ENCODE measurements around the gene FAM13B.

Gene FAM13B

GRCh38 chr5:137938751-137939143 is 94.1 kb downstream of the FAM13B start:
- no peak for TF ChIP-seq TAF1 (IDR thresholded peaks at IDR 0.05; ENCODE audit: borderline replicate concordance, insufficient read depth, low read length)
- TF ChIP-seq FOXP2 (optimal IDR thresholded peaks at IDR 0.05; ENCODE audit: borderline replicate concordance, extremely low read depth, extremely low read length, insufficient read depth): no peak
- TF ChIP-seq REST (IDR thresholded peaks at IDR 0.05; ENCODE audit: insufficient read depth in 1 of 2, low read depth in 2 of 2, low read length in 2 of 2): no peak
- no peak for TF ChIP-seq POLR2AphosphoS5 (IDR thresholded peaks at IDR 0.05; ENCODE audit: low read depth, low read length)
- no peak for TF ChIP-seq SIN3A (IDR thresholded peaks at IDR 0.05; ENCODE audit: borderline replicate concordance, insufficient read depth, low read length)

DNA sequence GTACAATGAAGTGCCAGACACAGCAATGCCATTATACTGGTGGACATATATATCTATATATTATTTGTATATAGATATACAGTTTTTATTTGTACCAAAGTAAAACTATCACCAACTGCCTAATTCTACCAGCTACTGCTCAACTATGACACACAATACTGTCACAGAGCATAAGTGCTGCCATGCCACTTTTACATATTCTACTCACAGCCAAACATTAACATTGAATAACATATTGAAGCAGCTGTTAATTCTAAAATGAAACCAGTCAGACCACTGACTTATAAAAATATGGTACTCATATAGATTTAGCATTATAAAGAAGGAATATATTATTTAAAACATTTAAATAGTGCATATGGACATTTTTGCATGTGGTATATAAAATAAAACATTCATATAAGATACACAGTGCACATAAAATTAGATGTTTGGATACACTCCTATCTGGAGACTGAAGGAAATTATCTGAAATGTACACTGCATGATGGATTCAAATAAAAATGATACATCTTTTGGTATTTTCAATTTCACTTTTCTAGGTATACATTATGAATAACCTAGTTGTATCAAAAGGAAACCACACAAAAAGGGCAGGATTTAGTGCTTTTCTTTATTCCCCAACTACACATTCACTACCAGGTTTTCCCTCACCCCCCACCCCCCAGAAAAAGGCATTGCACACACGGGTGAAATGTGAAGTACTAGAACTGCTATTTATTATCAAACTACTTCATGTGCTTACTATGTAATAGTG is 94.7 kb downstream of the FAM13B start:
- TF ChIP-seq POLR2AphosphoS5 (IDR thresholded peaks at IDR 0.05; ENCODE audit: low read depth, low read length): no peak
- TF ChIP-seq REST (IDR thresholded peaks at IDR 0.05; ENCODE audit: insufficient read depth in 1 of 2, low read depth in 2 of 2, low read length in 2 of 2): no peak
- no peak for TF ChIP-seq SIN3A (IDR thresholded peaks at IDR 0.05; ENCODE audit: borderline replicate concordance, insufficient read depth, low read length)
- TF ChIP-seq TAF1 (IDR thresholded peaks at IDR 0.05; ENCODE audit: borderline replicate concordance, insufficient read depth, low read length): no peak

DNA sequence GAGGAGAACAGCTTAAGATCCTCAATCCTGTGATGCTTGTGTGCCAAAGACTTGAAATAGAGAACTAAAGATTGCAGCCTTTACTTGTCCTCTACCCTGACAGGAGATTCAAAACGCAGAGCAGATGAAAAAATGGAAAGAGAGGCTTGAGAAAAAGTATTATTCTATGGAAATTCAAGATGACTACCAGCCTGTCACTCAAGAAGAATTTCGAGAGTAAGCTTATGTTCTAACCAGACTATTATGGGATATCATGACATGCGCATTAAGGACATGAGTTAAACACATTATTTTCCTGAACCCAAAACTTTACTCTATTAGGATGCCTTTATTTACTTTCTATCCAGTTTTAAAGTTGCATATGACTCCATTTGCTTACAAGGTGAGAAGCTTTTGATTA is 97.2 kb downstream of the FAM13B start:
- no peak for TF ChIP-seq REST (IDR thresholded peaks at IDR 0.05; ENCODE audit: insufficient read depth in 1 of 2, low read depth in 2 of 2, low read length in 2 of 2)
- TF ChIP-seq SIN3A (IDR thresholded peaks at IDR 0.05; ENCODE audit: borderline replicate concordance, insufficient read depth, low read length): no peak
- no peak for TF ChIP-seq FOXP2 (optimal IDR thresholded peaks at IDR 0.05; ENCODE audit: borderline replicate concordance, extremely low read depth, extremely low read length, insufficient read depth)
- TF ChIP-seq POLR2AphosphoS5 (IDR thresholded peaks at IDR 0.05; ENCODE audit: low read depth, low read length): no peak
- TF ChIP-seq TAF1 (IDR thresholded peaks at IDR 0.05; ENCODE audit: borderline replicate concordance, insufficient read depth, low read length): no peak

DNA sequence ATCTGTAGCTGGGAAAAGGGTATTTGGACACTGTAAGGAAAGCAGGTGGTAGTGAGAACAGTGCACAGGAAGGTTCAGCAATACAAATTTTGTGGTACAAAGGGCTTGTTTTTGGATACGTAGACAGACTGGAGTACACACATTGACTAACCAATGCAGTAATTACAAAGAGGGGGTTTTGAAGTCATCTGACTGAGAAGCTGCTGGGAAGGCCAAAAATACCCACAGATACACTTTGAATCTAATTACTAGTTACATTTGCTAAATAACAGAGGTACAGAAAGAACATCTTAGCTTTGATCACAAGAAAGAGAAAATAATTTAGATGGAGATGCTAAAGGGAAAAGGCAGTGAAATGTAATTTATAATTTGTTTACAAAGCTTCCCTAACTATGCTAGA is 97.7 kb downstream of the FAM13B start:
- TF ChIP-seq REST (IDR thresholded peaks at IDR 0.05; ENCODE audit: insufficient read depth in 1 of 2, low read depth in 2 of 2, low read length in 2 of 2) (no peak), FOXP2 (optimal IDR thresholded peaks at IDR 0.05; ENCODE audit: borderline replicate concordance, extremely low read depth, extremely low read length, insufficient read depth) (no peak), POLR2AphosphoS5 (IDR thresholded peaks at IDR 0.05; ENCODE audit: low read depth, low read length) (no peak), TAF1 (IDR thresholded peaks at IDR 0.05; ENCODE audit: borderline replicate concordance, insufficient read depth, low read length) (no peak), SIN3A (IDR thresholded peaks at IDR 0.05; ENCODE audit: borderline replicate concordance, insufficient read depth, low read length) (no peak)
